Measurements from ENCODE around the gene MYLK. TPM values are rescaled to one million over a fixed set of nuclear protein-coding genes. Genes with fewer than 3 reads are reported as not detected.

MYLK gene
- polyA plus RNA-seq, 4 donors = 131 to 221 (median 149) TPM

DNA sequence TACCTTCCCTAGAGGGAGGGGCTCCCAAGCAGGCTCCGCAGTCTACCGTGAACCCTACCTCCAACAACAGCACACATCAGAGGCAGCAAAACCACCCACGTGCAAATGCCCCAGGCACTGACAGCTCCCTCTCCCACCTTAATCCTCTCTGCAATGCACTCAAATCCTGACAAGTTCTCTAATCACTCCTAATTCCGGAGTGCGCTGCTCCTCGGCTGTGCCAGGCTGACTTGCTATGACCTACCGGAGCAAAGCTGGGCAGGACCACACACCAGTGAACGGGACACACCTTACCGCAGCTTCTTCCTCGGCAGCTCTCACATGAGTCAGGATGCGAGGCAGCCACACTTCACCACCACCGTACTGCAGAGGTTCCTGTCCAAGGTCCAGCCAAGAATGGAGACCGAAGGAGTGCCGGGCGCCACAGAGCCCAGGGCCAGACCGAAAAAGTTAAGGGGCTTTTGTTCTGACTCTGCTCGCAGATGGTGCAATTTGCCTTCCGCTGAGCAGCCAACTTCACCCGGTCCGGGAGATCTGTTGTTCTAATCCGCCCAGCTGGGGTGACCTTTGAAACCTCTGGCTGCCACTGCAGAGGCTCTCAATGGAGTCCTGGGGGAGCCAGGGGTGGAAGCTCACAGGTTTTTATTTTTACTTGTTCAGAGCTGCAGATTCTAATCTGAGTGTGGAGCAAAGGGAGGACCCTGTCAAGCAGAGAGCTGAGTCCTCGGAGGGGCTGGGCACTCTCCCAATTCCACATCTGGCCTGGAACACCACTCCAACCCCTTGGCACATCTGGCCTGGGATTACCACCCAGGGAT, 84.4 kb downstream of the MYLK start:
- DNase-seq (ENCODE audit: low read depth in 4 of 4, low spot score in 2 of 4) = no peak

DNA sequence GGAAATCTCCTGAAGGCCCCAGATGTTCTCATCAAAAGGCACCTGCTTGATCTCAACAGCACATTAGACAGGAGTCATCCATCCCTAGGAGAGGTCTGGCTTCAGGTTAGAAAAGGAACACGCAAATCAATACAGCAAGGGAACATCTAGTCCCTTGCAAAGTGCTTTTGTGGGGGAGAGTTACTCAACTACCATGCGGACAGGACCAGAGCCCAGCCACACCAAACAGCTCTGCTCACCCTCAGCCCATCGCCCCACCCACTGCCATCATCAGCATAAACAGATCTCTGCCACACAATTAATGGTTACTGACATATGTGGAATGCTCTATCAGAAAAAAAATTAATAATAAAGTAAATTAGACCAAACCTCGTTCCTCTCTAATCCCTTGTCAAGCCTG, 85.6 kb downstream of the MYLK start:
- no peak for DNase-seq (ENCODE audit: low read depth in 4 of 4, low spot score in 2 of 4)

DNA sequence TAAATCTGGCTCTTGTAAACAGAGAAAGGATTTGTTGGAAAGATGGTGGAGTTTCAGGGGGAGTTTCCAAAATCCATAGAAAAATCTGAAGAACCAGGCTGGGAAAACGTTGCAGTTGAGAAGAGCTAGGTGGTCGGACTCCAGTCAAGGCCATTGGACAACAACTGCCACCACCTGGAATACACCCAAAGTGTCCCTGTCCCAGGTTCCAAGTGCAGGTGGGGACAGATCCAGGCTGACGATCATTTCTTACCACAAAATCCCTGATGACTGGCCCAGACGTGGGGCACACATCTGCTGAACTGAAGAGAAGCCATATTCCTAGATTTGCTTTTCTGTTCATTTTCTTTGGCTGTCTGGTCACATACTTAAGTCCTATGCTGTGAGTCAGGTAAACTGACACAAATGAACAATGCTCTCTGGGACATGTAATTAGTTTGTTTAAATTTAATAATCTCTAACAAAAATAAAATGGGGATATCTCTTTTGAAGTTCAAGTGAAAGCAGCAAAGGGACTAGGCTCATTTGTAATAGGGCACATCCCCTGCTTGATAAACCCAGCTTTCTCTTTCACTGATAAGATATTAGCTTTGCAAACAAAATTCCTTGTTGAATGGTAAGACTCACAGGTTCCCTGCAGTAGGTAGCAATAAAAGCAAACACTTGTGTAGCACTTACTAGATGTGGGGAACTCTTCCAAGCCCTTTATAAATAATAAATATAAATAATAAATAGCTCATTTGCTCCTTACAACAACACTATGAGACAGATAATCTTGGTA, 88.5 kb downstream of the MYLK start:
- DNase-seq (ENCODE audit: low read depth in 4 of 4, low spot score in 2 of 4) = no peak

DNA sequence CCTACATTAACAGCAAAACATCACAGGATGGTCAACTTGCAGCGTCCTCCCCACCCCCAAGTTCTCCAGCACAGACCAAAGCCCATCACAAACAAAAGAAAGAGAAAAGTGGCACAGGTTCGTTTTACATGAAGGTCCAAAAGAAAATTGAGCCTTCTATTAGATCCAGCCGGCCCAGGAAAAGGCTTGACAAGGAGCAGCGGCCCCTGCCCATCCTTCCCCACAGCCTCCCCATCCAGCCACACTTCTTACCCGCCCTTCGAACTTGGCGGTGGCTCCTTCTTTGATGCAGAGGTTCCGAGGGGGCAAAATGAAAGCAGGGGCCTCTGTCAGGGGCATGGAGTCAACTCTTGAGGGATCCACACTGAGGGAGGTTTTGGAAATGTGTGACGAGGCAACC, 90.7 kb downstream of the MYLK start:
- DNase-seq (ENCODE audit: low read depth in 4 of 4, low spot score in 2 of 4) = no peak

DNA sequence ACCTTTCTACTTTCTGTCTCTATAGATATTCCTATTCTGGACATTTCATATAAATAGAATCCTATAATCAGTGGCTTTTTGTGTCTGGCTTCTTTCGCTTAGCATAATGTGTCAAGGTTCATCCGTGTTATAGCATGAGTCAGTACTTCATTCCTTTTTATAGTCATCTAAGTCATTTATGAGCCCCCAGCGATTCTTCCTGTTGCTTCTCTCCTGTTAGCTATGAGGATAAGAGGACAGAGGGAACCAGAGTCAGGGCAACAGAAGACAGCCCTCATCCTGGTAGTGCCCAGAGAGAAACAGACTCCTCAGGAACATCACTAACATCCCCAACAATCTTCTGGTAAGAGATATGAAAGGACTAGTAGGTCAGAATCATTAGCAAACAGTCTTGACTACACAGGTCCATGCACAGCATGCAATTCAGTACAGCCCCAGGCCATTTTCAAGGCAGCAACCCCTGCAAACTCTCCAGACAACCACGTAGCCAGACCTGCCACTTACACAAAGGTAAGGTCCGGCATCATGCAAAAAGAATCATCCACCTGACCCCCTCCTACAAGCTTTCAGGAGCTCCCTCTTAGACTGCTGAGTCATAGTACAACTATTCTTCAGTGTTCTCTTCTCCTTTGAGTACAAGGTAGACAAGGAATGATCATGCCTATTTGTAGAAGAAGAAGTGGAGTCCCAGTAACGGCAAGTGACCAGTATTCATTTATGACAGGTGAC, 91.5 kb downstream of the MYLK start:
- DNase-seq (ENCODE audit: low read depth in 4 of 4, low spot score in 2 of 4) = no peak

DNA sequence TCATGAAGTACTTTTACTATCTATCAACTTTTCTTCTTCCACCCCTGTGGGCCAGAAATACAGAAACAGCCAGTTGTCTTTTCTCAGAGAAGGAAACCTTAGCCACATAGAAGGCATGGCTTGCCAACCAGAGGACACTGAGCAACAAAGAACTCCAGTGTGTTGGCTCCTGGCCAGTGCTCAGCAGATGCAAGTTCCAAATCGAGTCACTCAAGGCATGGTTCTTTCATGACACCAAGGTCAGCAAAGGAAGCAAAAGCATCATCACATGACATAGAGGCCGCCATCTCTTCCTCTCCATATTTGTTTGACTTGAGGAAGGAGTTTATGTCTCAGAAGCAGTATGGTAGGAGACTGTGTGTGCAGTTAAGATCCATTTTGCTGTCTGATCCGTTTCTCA, 92.2 kb downstream of the MYLK start:
- DNase-seq (ENCODE audit: low read depth in 4 of 4, low spot score in 2 of 4) = no peak

DNA sequence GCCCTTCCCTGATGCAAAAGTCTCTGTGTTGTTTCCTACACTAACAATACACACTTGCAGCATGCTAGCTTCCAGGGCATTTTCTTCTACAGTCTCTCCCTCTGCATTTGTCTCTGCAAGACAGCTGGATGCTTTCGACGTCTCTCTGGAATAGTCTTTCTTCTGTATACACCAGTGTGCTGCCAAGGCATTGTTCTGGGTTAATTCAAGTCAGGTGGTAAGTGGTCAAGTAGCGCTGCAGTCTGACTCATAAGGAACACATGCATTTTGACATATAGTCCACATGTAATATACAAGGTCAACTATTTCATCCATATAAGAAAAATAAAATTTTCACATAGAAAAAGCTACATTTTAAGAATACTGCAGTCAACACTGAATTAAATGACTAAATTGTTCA, 92.7 kb downstream of the MYLK start:
- no peak for DNase-seq (ENCODE audit: low read depth in 4 of 4, low spot score in 2 of 4)

DNA sequence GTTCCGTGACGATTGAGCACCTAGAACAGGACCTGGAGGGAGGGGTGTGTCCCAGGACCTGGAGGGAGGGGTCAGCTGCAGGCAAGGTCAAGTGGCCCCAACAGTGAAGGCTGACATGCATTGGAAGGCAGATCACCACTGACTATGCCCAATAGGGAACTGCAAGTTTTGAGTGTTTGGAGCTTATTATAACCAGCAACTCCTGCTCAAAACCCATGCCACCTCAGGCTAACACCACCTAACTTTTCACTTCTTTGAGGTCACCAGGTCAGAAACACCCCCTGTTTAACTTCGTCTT, 93.1 kb downstream of the MYLK start:
- no peak for DNase-seq (ENCODE audit: low read depth in 4 of 4, low spot score in 2 of 4)

DNA sequence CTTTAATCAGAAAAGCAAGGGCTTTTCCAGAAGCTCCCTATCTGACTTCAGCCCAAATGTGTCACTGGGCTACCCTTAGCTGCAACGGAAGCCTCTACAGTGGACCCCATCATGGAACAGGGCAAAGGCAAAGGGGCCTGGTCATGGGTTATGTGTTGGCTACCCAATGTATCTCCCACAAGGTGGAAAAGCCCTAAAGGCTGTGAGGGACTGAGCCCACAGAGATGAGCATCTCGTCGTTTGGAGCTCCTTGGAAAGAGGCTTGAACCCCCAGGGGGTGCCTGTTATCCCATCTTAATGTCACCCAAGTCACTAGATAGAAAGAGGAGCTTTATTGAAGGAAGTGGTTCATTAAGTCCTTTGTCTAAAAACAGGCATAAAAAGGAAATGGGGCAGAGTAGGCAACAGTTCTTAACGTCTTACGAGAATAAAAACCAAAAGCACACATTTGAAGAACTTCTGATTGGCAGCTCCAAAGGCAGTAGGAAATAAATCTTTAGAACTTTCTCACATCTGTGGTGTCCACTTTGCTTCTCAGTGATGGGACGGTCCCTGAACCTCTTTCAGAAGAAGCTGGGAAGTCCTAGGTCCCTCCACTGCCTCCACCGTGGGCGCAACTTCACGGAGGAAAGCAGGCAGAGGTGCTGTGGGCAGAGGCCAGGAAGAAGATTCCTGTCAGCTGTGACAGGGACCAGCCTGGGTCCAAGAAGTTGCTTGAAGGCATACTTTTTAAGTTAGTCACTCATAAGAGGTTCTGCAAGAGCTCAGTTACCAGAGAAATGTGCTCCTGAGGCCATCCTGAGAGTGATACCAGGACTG, 93.7 kb downstream of the MYLK start:
- no peak for DNase-seq (ENCODE audit: low read depth in 4 of 4, low spot score in 2 of 4)

DNA sequence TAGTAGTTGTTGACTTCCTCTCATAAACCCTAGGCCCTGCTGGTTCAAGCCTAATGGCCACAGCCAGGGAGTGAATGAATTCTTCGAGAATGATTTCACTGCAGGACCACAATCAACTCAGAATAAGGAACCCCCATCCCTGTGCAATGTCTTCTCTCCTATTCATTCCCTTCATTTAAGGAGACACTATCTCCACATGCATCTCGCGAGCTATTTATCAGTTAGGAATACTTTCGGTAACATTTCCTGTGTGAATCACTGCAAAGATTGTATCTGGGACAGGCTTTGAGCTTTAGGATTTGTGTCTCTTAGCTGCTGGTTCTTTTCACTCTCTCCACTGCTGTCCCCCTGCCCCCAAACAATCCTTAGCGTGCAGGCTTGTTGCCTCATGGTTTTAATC, 94.4 kb downstream of the MYLK start:
- no peak for DNase-seq (ENCODE audit: low read depth in 4 of 4, low spot score in 2 of 4)

DNA sequence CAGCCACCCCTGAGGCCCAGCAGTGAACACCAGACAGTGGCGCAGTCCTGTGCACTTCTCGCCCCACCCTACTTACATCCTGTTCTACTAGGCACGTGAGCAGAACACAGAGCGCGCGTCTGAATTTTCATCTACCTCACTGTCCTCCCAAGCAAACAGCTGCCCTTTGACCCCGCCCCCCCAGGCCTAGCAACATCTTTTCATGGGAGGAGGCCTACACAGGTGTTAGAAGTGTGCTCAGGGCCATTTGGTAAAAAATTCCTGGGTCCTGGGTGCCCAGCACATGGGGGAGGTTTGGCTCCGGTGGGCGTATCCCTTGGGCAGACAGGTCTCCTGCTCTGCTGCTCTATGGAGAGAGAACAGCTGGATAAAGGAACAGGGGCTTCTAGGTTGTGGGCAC, 95.0 kb downstream of the MYLK start:
- DNase-seq (ENCODE audit: low read depth in 4 of 4, low spot score in 2 of 4) = no peak

DNA sequence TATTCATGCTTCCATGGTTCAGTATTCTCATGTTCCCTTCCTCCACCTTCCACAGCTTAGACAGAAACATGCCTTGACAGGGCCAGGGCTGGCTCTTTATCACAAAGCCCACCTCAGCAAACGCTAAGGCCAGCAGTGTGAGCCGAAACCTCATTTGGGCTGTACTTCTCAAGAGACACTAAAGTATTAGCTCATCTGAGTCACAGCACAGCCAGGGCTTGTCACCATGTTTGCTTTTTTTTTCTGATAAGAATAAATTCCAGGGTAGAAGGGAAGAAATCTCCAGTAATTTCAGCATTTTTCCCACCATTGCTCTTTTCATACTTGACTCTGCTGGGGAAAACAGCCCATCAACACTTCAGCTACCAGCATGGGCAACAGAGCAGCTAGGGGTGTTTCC, 95.4 kb downstream of the MYLK start:
- DNase-seq (ENCODE audit: low read depth in 4 of 4, low spot score in 2 of 4) = no peak

DNA sequence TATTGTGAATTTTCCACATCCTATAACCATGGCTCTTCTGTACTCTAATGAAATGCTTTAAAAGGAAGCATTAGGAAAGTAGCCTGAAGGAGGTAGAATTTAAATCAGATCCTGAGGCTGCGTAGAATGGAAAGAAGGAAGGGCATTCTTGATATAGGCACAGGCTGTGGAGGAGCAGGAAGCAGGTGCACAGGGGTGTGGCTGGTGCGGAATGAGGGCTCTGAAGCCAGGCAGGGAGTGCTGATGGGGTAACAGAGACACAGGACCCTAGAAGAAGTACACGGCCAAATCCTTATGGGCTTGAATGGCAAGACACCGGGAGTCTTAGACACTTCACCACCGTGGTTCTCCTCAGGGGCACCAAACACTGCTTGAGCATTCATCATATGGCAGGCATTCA, 97.0 kb downstream of the MYLK start:
- DNase-seq (ENCODE audit: low read depth in 4 of 4, low spot score in 2 of 4) = no peak

DNA sequence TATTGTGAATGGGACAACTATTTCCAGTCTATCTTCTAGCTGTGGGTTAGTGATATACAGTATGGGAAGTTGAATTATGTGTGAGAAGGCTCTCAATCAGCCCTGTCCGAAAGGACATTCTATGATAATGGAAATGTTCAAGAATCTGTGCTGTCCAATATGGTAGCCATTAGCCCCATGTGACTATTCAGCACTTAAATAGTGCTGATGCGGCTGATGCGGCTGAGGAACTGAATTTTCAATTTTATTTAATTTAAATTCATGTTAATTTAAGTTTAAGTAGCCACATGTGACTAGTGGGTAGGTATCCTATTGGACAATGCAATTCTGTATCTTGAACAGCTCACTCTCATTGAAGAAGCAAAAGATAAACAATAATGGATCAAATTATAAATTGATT, 98.5 kb downstream of the MYLK start:
- no peak for DNase-seq (ENCODE audit: low read depth in 4 of 4, low spot score in 2 of 4)

DNA sequence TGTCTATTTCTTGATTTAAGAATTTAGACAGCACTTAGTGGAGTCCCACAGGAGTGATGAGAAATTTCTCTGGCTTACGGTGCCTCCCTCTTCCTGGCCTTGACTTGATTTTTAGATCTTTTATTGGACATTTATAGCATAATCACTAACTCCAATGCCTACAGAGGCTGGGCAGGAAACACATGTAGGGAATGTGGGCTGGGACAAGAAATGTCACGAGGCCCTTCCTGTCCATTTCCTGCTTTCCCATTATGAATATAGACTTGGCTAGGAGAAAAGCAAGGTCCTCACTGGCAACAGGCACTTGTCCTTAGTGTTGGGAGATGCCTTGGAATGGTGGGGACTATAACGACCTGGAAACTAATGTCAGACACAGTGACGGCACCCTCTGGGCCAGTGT, 100.3 kb downstream of the MYLK start:
- DNase-seq (ENCODE audit: low read depth in 4 of 4, low spot score in 2 of 4) = no peak

DNA sequence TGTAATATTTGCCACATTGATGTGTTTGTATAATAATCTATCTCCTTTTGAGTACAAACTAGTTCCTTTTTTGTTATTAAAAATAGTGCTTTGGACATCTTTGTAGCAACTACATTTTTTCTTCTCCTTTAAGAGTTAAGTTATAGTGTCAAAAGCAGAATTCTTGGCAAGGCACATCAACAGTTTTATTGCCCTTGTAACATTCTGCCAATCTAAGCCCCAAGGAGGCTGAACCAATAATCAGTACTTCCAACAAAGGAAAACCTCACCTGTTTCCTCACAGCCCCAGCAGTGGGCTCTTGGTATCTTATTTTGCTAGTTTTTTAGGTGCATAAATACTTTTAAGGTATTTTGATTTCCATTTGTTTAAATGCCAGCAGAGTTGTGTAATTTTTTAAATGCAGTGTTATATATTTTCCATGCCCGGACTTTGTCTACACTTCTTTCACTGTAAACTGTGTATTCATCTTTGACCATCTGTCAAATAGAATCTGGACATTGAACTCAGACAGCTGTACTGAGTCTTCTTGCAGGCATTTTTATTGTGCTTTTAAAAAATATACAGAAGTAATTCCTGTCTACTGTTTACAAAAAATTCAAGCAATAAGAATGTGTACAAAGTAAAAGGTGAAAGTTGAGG, 101.0 kb downstream of the MYLK start:
- DNase-seq (ENCODE audit: low read depth in 4 of 4, low spot score in 2 of 4) = no peak

DNA sequence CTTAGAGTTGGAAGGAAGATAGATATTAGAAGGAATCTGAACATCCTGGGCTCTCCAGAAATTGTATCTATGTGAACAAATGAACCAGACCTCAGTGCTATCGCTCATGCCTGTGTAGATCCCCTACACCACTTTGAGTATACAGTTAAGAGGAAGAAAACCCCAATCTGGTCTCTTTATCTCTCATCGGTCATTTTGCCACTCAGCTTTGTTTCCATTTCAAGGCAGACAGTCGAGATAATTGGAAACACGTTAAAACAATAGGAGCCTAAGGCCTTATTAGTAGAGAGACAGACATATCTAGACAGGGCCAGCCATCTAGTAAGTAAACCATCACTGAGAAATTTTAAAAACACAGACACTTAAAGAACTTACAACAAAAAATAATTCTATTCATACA, 101.6 kb downstream of the MYLK start:
- no peak for DNase-seq (ENCODE audit: low read depth in 4 of 4, low spot score in 2 of 4)

DNA sequence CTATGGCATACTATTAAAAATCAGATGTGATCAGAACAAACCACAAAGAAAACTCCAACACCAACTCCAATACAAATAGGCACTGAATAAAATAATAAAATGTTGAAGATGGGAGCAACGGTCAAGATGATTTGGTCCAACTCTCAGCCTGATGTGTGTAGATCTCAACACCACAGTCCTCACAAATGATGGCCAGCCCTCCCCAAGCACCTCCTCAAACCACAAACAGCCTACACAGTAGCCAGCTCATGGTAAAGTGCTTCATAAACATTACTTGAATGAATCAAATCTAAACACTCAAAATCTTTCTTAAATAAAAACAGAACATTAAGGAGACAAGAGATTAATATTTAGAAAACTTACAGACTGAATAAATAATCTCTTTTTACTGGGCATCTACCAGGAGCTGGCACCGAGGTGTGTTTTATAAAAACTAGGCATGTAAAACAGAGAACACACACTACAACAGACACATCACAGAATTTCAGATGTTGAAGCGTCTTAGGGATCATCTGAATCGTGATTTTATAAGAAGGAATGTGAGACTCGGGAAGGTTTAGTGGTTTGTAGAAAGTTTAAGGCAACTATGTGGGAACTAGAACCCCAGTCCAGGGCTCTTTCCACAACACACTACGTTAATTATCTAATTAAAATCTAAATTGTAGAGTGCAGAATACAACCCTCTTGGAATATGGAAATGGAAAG, 102.4 kb downstream of the MYLK start:
- DNase-seq (ENCODE audit: low read depth in 4 of 4, low spot score in 2 of 4) = no peak

DNA sequence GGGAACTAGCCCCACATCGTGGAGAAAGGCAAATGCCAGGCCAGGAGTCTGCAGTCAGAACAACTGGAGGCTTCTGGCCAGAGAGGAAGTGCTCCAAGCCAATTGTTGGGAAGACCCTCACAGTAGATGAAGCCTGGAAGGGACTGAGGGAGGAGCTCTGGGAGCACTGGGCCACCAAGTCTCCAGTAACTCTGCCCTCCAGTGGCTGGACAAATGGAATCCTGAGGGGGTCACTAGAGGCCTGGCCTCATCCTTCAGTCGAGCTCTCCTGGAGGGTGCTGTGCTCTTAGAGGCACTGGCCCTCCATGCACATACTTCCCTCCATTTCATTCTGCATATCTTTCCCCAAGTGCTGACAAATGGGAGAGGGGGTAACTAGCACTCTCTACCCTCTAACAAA, 103.0 kb downstream of the MYLK start:
- DNase-seq (ENCODE audit: low read depth in 4 of 4, low spot score in 2 of 4) = no peak

DNA sequence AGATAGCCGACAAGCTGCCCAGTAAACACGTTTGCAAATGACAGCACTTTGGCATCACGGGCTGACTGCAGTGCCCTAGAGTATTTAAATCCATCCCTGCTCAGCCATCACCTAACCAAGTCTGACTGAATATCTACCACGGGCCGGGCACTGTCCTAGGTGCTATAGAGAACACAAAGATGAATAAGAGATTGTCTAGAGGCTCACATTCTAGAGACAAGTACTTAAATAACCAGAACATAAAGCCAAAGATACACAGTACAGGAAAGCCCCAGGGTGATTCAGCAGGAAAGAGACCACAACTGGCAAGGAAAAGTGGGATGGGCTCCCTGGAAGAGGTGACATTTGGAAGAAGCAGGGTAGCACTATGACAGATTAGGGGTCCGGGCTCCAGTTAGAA, 103.5 kb downstream of the MYLK start:
- no peak for DNase-seq (ENCODE audit: low read depth in 4 of 4, low spot score in 2 of 4)

Data from left renal cortex interstitium (tissue), 4 donors.